ENCODE results near the gene HAPLN3. TPM values are rescaled to one million over a fixed set of nuclear protein-coding genes. Genes with fewer than 3 reads are reported as not detected.

The HAPLN3 gene
- polyA plus RNA-seq, 1 donor (not counting 4 experiments of a cell fraction or from before 2014, with no cell fraction given) = 1.4 TPM

DNA sequence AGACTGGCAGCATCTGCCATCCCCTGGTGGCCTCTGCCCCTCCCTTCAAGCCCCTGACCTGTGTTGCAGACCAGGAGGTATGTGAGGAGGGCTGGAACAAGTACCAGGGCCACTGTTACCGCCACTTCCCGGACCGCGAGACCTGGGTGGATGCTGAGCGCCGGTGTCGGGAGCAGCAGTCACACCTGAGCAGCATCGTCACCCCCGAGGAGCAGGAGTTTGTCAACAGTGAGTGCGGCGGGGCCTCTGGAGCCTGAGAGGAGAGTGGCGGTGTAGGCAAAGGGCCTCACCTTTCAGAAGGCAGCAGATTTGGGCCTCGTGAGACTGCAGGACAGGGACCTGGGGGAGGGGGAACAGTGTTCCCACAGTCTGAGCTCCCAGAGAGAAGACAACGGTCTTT, 24.0 kb downstream of the HAPLN3 start:
- Histone ChIP-seq H3K27ac (ENCODE audit: control insufficient read depth, insufficient read depth, low read length) (no peak overlapping the region), H2AFZ (ENCODE audit: control insufficient read depth, low read length) (no peak overlapping the region), H4K20me1 (ENCODE audit: control insufficient read depth, extremely low read depth, insufficient read depth, low read length) (no peaks in the 10 kb centered on the region), H3K4me1 (ENCODE audit: control insufficient read depth, extremely low read depth, insufficient read depth, low read length) (no peaks in the 10 kb centered on the region), H3K4me2 (ENCODE audit: control insufficient read depth, extremely low read depth, insufficient read depth, low read depth, low read length) (no peak overlapping the region), H3K4me3 (ENCODE audit: control insufficient read depth in 2 of 3, extremely low read depth in 1 of 3, insufficient read depth in 2 of 3, low read depth in 1 of 3, low read length in 3 of 3) (no peak overlapping the region), H3K36me3 (ENCODE audit: control insufficient read depth in 2 of 2, extremely low read depth in 1 of 2, insufficient read depth in 2 of 2, low read length in 2 of 2) (no peaks in the 10 kb centered on the region), H3K9me3 (ENCODE audit: control insufficient read depth, low read depth, low read length) (peaks cover 2% of the 10 kb centered on the region), H3K9ac (ENCODE audit: control insufficient read depth, extremely low read depth, insufficient read depth, low read length) (no peak overlapping the region), H3K9me1 (ENCODE audit: control insufficient read depth, extremely low read depth, insufficient read depth, low read length) (no peaks in the 10 kb centered on the region), H3K79me2 (ENCODE audit: control insufficient read depth, insufficient read depth, low read length) (no peaks in the 10 kb centered on the region), H3K27me3 (ENCODE audit: control insufficient read depth, extremely low read depth, insufficient read depth, low read length) (peaks cover 3% of the 10 kb centered on the region)
- dilution Hi-C loops (cut with MboI; ENCODE audit: extremely low pct_ligation_motif_present, low sequenced_read_pairs) = no loop called here
- TF ChIP-seq, protein P1, sequence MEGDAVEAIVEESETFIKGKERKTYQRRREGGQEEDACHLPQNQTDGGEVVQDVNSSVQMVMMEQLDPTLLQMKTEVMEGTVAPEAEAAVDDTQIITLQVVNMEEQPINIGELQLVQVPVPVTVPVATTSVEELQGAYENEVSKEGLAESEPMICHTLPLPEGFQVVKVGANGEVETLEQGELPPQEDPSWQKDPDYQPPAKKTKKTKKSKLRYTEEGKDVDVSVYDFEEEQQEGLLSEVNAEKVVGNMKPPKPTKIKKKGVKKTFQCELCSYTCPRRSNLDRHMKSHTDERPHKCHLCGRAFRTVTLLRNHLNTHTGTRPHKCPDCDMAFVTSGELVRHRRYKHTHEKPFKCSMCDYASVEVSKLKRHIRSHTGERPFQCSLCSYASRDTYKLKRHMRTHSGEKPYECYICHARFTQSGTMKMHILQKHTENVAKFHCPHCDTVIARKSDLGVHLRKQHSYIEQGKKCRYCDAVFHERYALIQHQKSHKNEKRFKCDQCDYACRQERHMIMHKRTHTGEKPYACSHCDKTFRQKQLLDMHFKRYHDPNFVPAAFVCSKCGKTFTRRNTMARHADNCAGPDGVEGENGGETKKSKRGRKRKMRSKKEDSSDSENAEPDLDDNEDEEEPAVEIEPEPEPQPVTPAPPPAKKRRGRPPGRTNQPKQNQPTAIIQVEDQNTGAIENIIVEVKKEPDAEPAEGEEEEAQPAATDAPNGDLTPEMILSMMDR (optimal IDR thresholded peaks at IDR 0.05 in 1 of 3, IDR thresholded peaks at IDR 0.05 in 1 of 3, conservative IDR thresholded peaks at IDR 0.05 in 1 of 3; ENCODE audit: extremely low read depth in 1 of 3, insufficient read depth in 2 of 3, low read length in 3 of 3) = no peak
- TF ChIP-seq EZH2 (IDR thresholded peaks at IDR 0.05; ENCODE audit: low read length) = no peak
- no peak for FAIRE-seq
- DNase-seq (ENCODE audit: low read depth, low spot score) = no peak

DNA sequence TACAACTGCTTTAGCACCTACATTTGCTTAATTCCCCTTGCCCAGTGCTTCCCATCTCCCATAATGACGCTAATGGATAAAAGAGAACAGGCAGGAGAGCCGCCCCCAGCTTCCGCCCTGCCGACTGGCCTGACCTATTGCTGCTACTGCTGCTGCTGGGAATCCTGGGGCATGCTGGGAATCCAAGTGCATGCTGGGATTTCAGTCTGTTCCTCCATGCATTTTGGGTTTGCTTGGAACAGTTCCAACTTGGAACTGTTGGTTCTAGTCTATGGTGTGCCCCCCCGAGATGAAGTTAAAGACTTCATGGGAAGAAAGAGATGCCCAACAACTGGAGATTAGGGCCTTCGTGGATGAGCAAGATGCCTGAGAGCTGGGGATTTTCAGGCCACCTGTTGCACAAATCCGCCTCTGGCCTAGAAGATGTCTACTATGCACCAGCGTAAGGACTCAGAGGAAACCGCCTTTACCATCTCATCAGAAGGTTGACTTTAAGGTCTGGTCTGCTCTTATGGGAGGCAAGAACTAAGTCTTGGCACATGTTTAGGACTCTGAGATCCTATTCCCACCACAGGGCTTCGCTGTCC, 29.0 kb downstream of the HAPLN3 start:
- no peaks in the 10 kb centered on the region for H3K36me3 ChIP-seq (ENCODE audit: control insufficient read depth in 2 of 2, extremely low read depth in 1 of 2, insufficient read depth in 2 of 2, low read length in 2 of 2)
- H3K9me1 ChIP-seq (ENCODE audit: control insufficient read depth, extremely low read depth, insufficient read depth, low read length) = no peaks in the 10 kb centered on the region
- no peak overlapping the region for H3K9ac ChIP-seq (ENCODE audit: control insufficient read depth, extremely low read depth, insufficient read depth, low read length)
- peaks cover 3% of the 10 kb centered on the region for H3K27me3 ChIP-seq (ENCODE audit: control insufficient read depth, extremely low read depth, insufficient read depth, low read length)
- DNase-seq (ENCODE audit: low read depth, low spot score) = no peak
- no peak for FAIRE-seq
- H3K4me2 ChIP-seq (ENCODE audit: control insufficient read depth, extremely low read depth, insufficient read depth, low read depth, low read length) = no peak overlapping the region
- dilution Hi-C loops (cut with MboI; ENCODE audit: extremely low pct_ligation_motif_present, low sequenced_read_pairs) = no loop called here
- no peaks in the 10 kb centered on the region for H3K4me1 ChIP-seq (ENCODE audit: control insufficient read depth, extremely low read depth, insufficient read depth, low read length)
- H3K4me3 ChIP-seq (ENCODE audit: control insufficient read depth in 2 of 3, extremely low read depth in 1 of 3, insufficient read depth in 2 of 3, low read depth in 1 of 3, low read length in 3 of 3) = no peak overlapping the region
- H3K27ac ChIP-seq (ENCODE audit: control insufficient read depth, insufficient read depth, low read length) = no peak overlapping the region
- TF ChIP-seq, protein P1 (optimal IDR thresholded peaks at IDR 0.05 in 1 of 3, IDR thresholded peaks at IDR 0.05 in 1 of 3, conservative IDR thresholded peaks at IDR 0.05 in 1 of 3; ENCODE audit: extremely low read depth in 1 of 3, insufficient read depth in 2 of 3, low read length in 3 of 3) = no peak
- no peak for TF ChIP-seq EZH2 (IDR thresholded peaks at IDR 0.05; ENCODE audit: low read length)
- H2AFZ ChIP-seq (ENCODE audit: control insufficient read depth, low read length) = no peak overlapping the region
- H3K79me2 ChIP-seq (ENCODE audit: control insufficient read depth, insufficient read depth, low read length) = no peaks in the 10 kb centered on the region
- peaks cover 2% of the 10 kb centered on the region for H3K9me3 ChIP-seq (ENCODE audit: control insufficient read depth, low read depth, low read length)
- no peaks in the 10 kb centered on the region for H4K20me1 ChIP-seq (ENCODE audit: control insufficient read depth, extremely low read depth, insufficient read depth, low read length)
